Caco-2 (cell line): ENCODE results near the gene RASSF3. TPM values are rescaled to one million over a fixed set of nuclear protein-coding genes. Genes with fewer than 3 reads are reported as not detected.

Experiments
- BruUV-seq: library from RNA; stranded (reverse); fragments of 400-500 nt; replicated peaks from 2 replicates; lab custom pipeline; 2021; lab: Mats Ljungman, UMichigan
- CTCF ChIA-PET: fragments of 300-600 bp; sonication (Branson Sonifier 250); formaldehyde crosslinking; loops from one replicate; lab custom pipeline; 2022; ENCODE audit warnings: antibody characterized with exemption; lab: Charles Lee
- POLR2A ChIA-PET: fragments of 300-600 bp; sonication (Branson Sonifier 250); formaldehyde crosslinking; loops from one replicate; lab custom pipeline; 2022; ENCODE audit warnings: antibody characterized with exemption; lab: Charles Lee
- DNase-seq, 2 experiments: peaks; one replicate each; pipeline versions ENCODE4 v3.0.0 to v3.0.0-alpha.2; 2020 to 2022
- H3K27me3 ChIP-seq: replicated peaks from 2 replicates; pipeline ENCODE4 v1.6.0; 2011; ENCODE audit warnings: low read length; ENCODE audit not compliant: control insufficient read depth, insufficient read depth
- H3K36me3 ChIP-seq: 2 replicates; pipeline ENCODE4 v1.5.1; 2011; ENCODE audit warnings: low read length; ENCODE audit not compliant: control insufficient read depth, insufficient read depth
- H3K4me1 ChIP-seq: fragments of 250-450 bp; sonication (Bioruptor Pico); 2 replicates; pipeline ENCODE4 v1.5.1; 2020; ENCODE audit warnings: mild to moderate bottlenecking
- H3K4me3 ChIP-seq: 2 replicates; pipeline ENCODE4 v1.5.1; 2011; ENCODE audit warnings: low read depth, mild to moderate bottlenecking, control low read depth, low read length
- H3K9me3 ChIP-seq: fragments of 250-450 bp; sonication (Bioruptor Pico); 2 replicates; pipeline ENCODE4 v1.5.1; 2020; ENCODE audit warnings: mild to moderate bottlenecking, moderate library complexity
- H3K27ac Mint-ChIP-seq: one replicate; pipeline ENCODE4 v1.8.0; 2022; ENCODE audit warnings: mixed read lengths; ENCODE audit not compliant: unreplicated experiment
- H3K27me3 Mint-ChIP-seq: one replicate; pipeline ENCODE4 v1.8.0; 2022; ENCODE audit warnings: mixed read lengths; ENCODE audit not compliant: insufficient read depth, unreplicated experiment
- H3K36me3 Mint-ChIP-seq: one replicate; pipeline ENCODE4 v1.8.0; 2022; ENCODE audit warnings: mild to moderate bottlenecking, mixed read lengths; ENCODE audit not compliant: insufficient read depth, unreplicated experiment
- H3K4me1 Mint-ChIP-seq: one replicate; pipeline ENCODE4 v1.8.0; 2022; ENCODE audit warnings: low read depth, mixed read lengths; ENCODE audit not compliant: unreplicated experiment
- H3K4me3 Mint-ChIP-seq: one replicate; pipeline ENCODE4 v1.8.0; 2022; ENCODE audit warnings: mild to moderate bottlenecking, moderate library complexity, mixed read lengths; ENCODE audit not compliant: unreplicated experiment
- H3K9me3 Mint-ChIP-seq: one replicate; pipeline ENCODE4 v1.8.0; 2022; ENCODE audit warnings: mixed read lengths; ENCODE audit not compliant: unreplicated experiment
- intact Hi-C: fragments of 100-400 bp; cut with micrococcal nuclease; formaldehyde crosslinking; loops from one replicate; pipeline ENCODE4 v1.10.0; 2022; ENCODE audit not compliant: unreplicated experiment
- total RNA-seq: library from RNA; stranded (reverse); gene quantifications from 2 replicates; pipeline ENCODE4 v1.2.3, GENCODE V29; 2022
- TF ChIP-seq, protein P1 (sequence below), 2 experiments: fragments of 200-600 bp in 1 of 2; IDR thresholded peaks; 1 replicate in 1 of 2; 2 replicates in 1 of 2; pipeline versions ENCODE4 v1.5.1 to v1.8.0; 2011 to 2022; ENCODE audit warnings: antibody characterized with exemption in 1 of 2, control low read depth in 1 of 2, inconsistent platforms in 1 of 2, low read depth in 1 of 2, low read length in 1 of 2, mild to moderate bottlenecking in 1 of 2, moderate library complexity in 1 of 2; ENCODE audit not compliant: insufficient read depth in 1 of 2, severe bottlenecking in 1 of 2, unreplicated experiment in 1 of 2

RASSF3 gene
- total RNA-seq, 1 experiment from 2014 or later = 25.7 TPM

DNA sequence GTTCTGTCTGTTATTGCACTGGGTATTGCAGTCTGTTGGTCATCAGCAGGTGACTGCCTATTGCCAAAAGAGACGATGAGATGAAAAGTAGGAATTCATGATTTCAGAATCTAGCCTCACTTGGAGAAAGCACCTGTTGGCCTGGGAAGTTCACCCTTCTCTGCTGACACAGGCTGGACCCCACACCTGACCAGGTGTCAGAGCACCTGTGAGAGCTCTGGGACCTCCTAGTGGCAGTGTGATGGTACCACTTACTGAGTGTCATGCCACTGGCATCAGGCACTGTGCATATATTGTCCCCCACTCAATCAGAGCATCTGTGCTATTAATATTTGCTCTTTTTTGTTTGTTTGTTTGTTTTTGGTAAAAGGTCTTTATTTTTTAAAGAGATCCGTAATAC is 68.0 kb downstream of the RASSF3 start:
- Histone ChIP-seq H3K27me3 (no peaks in the 10 kb centered on the region), H3K9me3 (no peaks in the 10 kb centered on the region), H3K36me3 (no peaks in the 10 kb centered on the region), H3K4me1 (peaks cover 45% of the 10 kb centered on the region), H3K4me3 (no peak overlapping the region)
- TF ChIP-seq, protein P1, sequence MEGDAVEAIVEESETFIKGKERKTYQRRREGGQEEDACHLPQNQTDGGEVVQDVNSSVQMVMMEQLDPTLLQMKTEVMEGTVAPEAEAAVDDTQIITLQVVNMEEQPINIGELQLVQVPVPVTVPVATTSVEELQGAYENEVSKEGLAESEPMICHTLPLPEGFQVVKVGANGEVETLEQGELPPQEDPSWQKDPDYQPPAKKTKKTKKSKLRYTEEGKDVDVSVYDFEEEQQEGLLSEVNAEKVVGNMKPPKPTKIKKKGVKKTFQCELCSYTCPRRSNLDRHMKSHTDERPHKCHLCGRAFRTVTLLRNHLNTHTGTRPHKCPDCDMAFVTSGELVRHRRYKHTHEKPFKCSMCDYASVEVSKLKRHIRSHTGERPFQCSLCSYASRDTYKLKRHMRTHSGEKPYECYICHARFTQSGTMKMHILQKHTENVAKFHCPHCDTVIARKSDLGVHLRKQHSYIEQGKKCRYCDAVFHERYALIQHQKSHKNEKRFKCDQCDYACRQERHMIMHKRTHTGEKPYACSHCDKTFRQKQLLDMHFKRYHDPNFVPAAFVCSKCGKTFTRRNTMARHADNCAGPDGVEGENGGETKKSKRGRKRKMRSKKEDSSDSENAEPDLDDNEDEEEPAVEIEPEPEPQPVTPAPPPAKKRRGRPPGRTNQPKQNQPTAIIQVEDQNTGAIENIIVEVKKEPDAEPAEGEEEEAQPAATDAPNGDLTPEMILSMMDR (IDR thresholded peaks at IDR 0.05; ENCODE audit: insufficient read depth in 1 of 2, low read depth in 1 of 2, low read length in 1 of 2, severe bottlenecking in 1 of 2, unreplicated experiment in 1 of 2) = peak; percentile 39 to 57
- Mint-ChIP-seq H3K27me3 (no peaks in the 10 kb centered on the region), H3K4me1 (peaks cover 7% of the 10 kb centered on the region), H3K4me3 (no peak overlapping the region), H3K9me3 (no peaks in the 10 kb centered on the region), H3K36me3 (no peaks in the 10 kb centered on the region), H3K27ac (no peak overlapping the region)
- intact Hi-C loops = no loop called here
- peak; percentile 37 to 53 for DNase-seq
- BruUV-seq = no TSS peak
- CTCF ChIA-PET = no interaction called here
- POLR2A ChIA-PET = no interaction called here

- intact Hi-C loops = no loop called here
- POLR2A ChIA-PET = no interaction called here
- H3K4me1 ChIP-seq = peaks cover 40% of the 10 kb centered on the region
- H3K4me3 ChIP-seq = no peak overlapping the region
- no peaks in the 10 kb centered on the region for H3K36me3 ChIP-seq
- CTCF ChIA-PET = no interaction called here
- DNase-seq = no peak
- no peaks in the 10 kb centered on the region for H3K9me3 Mint-ChIP-seq
- no peak overlapping the region for H3K27ac Mint-ChIP-seq
- H3K4me1 Mint-ChIP-seq = peaks cover 7% of the 10 kb centered on the region
- no TSS peak for BruUV-seq
- H3K36me3 Mint-ChIP-seq = peaks cover 4% of the 10 kb centered on the region
- no peaks in the 10 kb centered on the region for H3K9me3 ChIP-seq
- H3K27me3 Mint-ChIP-seq = no peaks in the 10 kb centered on the region
- H3K27me3 ChIP-seq = no peaks in the 10 kb centered on the region
- TF ChIP-seq, protein P1 (IDR thresholded peaks at IDR 0.05; ENCODE audit: insufficient read depth in 1 of 2, low read depth in 1 of 2, low read length in 1 of 2, severe bottlenecking in 1 of 2, unreplicated experiment in 1 of 2) = no peak
- no peak overlapping the region for H3K4me3 Mint-ChIP-seq
These were observed 68.5 kb downstream of the RASSF3 start for GRCh38 chr12:64678835-64679234.

GRCh38 chr12:64679487-64680001 is 69.2 kb downstream of the RASSF3 start:
- no TSS peak for BruUV-seq
- peaks cover 7% of the 10 kb centered on the region for H3K4me1 Mint-ChIP-seq
- no peak overlapping the region for H3K27ac Mint-ChIP-seq
- no peaks in the 10 kb centered on the region for H3K27me3 Mint-ChIP-seq
- intact Hi-C loops = no loop called here
- Histone ChIP-seq H3K9me3 (no peaks in the 10 kb centered on the region), H3K4me3 (no peak overlapping the region), H3K36me3 (no peaks in the 10 kb centered on the region), H3K27me3 (no peaks in the 10 kb centered on the region), H3K4me1 (peaks cover 35% of the 10 kb centered on the region)
- POLR2A ChIA-PET = no interaction called here
- CTCF ChIA-PET = interaction anchor here (0.7 kb wide), 1 partner anchor 9 kb away, joined by 3 read pairs; no protein-coding TSS in a partner anchor
- H3K9me3 Mint-ChIP-seq = no peaks in the 10 kb centered on the region
- no peak for DNase-seq
- TF ChIP-seq, protein P1 (IDR thresholded peaks at IDR 0.05; ENCODE audit: insufficient read depth in 1 of 2, low read depth in 1 of 2, low read length in 1 of 2, severe bottlenecking in 1 of 2, unreplicated experiment in 1 of 2) = no peak
- peaks cover 7% of the 10 kb centered on the region for H3K36me3 Mint-ChIP-seq
- no peak overlapping the region for H3K4me3 Mint-ChIP-seq
